GM12875 (cell line): Measurements from ENCODE around the gene CFAP54.
A peak's percentile ranks its signal among the peaks of the same experiment; 100 is the strongest.
"Not testable (repeated sequence)": the region's sequence is repeated elsewhere in the genome, so short reads cannot be mapped to it uniquely, and the experiment has no call there.

ENCODE experiments used
- H3K4me3 ChIP-seq: one replicate; pipeline ENCODE4 v1.5.1; 2011; ENCODE audit warnings: low read depth, low read length, control low read depth
- TF ChIP-seq, protein P1 (sequence below): IDR thresholded peaks from 2 replicates; pipeline ENCODE4 v1.5.1; 2011; ENCODE audit warnings: low read depth, mild to moderate bottlenecking, control low read depth, inconsistent platforms, low read length, moderate library complexity, borderline replicate concordance; ENCODE audit not compliant: insufficient read depth

CFAP54 gene

DNA sequence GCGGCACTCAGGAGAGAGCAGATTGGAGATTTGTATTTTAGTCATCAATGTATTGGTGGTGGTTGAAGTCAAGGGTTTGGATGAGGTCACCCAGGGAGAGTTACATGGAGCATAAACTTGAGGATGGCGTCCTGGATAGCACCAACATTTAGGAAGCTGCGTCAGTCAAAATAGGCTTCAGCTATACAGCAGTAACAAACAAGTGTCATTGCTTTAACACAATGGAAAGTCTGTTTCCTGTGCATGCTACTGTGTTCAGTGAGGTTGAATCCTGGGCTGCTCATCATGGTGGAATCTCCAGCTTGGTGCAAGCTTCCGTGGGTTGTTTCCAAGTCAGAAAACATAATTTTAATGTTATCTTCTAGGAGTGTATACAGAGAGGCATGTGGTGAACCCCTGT is 180.4 kb downstream of the CFAP54 start:
- TF ChIP-seq, protein P1, sequence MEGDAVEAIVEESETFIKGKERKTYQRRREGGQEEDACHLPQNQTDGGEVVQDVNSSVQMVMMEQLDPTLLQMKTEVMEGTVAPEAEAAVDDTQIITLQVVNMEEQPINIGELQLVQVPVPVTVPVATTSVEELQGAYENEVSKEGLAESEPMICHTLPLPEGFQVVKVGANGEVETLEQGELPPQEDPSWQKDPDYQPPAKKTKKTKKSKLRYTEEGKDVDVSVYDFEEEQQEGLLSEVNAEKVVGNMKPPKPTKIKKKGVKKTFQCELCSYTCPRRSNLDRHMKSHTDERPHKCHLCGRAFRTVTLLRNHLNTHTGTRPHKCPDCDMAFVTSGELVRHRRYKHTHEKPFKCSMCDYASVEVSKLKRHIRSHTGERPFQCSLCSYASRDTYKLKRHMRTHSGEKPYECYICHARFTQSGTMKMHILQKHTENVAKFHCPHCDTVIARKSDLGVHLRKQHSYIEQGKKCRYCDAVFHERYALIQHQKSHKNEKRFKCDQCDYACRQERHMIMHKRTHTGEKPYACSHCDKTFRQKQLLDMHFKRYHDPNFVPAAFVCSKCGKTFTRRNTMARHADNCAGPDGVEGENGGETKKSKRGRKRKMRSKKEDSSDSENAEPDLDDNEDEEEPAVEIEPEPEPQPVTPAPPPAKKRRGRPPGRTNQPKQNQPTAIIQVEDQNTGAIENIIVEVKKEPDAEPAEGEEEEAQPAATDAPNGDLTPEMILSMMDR = no peak
- no peak overlapping the region for H3K4me3 ChIP-seq

DNA sequence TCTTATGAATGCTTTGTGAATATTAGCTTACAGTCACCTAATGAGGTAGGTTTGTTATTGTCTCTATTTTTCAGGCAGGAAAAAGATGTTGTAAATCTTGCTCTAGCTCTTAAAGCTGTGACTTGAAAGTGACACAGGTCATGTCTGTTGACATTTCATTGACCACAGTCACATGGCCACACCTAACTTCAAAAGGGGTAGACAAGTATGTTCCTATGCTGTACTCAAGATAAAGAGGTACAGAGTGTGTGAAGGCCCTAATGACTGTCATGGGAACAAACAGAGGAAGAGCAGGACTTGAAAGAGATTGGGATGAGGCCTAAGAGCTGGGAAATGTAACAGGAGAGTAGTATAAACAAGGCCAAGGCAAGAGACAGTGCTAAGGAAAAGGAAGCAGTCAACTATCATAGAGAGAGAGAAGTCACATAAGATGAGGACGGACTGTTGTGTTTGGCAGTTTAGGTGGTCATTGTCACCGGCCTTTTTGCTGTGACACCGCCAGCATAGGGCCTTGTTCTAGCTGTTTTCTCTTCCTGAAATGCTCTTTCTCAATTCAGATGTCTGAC is 181.0 kb downstream of the CFAP54 start:
- no peak overlapping the region for H3K4me3 ChIP-seq
- TF ChIP-seq, protein P1 = no peak

- not testable (repeated sequence) for H3K4me3 ChIP-seq
These were observed 186.1 kb downstream of the CFAP54 start for GRCh38 chr12:96675519-96675918.

GRCh38 chr12:96677363-96677762 is 188.0 kb downstream of the CFAP54 start:
- H3K4me3 ChIP-seq = no peak overlapping the region
- TF ChIP-seq, protein P1 = no peak

- no peak overlapping the region for H3K4me3 ChIP-seq
- TF ChIP-seq, protein P1 = no peak
These were observed 198.3 kb downstream of the CFAP54 start for GRCh38 chr12:96687719-96688118.

DNA sequence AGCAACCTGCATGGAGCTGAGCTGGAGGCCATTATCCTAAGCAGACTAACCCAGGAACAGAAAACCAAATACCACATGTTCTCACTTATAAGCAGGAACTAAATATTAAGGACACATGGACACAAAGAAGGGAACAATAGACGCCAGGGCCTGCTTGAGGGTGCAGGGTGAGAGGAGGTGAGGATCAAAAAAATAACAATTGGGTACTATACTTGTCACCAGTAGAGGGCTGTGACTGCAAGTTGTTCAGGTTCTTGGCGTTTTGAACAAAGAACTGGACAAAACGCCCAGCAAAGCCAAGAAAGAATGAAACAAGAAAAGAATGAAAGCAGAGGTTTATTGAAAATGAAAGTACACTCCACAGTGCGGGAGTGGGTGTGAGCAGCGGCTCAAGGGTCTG is 209.1 kb downstream of the CFAP54 start:
- no peak overlapping the region for H3K4me3 ChIP-seq

DNA sequence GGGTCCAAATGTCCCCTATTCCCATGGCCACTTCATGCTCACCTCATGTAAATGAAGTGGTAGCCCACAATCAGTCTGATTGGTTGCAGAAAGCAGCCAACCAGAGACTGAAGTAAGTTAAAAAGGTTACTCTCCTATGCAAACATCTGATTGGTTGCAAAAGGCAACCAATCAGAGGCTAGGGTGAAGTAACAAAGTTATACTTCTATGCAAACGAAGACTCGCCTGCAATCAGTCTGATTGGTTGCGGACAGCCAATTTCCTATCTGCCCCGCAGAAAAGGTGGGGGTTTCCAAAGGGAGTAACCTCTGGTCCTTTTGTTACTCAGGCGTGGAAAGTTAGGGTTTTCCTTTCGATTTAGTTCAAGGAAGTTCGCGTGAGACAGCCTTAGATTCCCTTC is 209.6 kb downstream of the CFAP54 start:
- H3K4me3 ChIP-seq = no peak overlapping the region
- TF ChIP-seq, protein P1 = no peak

More for the DNA sequence above, 209.1 kb downstream of the CFAP54 start:
- TF ChIP-seq, protein P1 = 0 out of 2 replicates have a peak, but pooled peaks have one; percentile 9

DNA sequence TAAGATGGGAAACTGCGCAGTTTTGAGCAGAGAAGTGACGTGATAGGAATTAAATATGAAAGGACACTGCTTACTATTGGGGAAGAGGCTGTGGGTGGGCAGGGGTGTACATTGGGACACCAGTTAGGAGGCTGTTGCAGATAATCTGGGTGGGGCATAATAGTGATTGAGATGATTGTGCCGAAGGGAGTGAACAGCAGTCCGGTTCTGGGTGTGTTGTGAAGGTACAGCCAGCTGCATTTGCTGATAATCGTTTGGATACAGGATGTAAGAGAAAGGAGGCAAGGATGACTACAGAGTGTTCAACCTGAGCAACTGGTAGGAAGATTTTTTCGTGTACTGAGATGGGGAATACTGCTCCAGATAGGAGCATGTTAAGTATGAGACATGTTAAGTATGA is 212.5 kb downstream of the CFAP54 start:
- TF ChIP-seq, protein P1 = no peak

More for the DNA sequence above, 212.5 kb downstream of the CFAP54 start:
- H3K4me3 ChIP-seq = no peak overlapping the region
